CD14-positive monocyte (primary cell): ENCODE data around the gene NPAS3. TPM values are rescaled to one million over a fixed set of nuclear protein-coding genes. Genes with fewer than 3 reads are reported as not detected.

ENCODE experiments used
- DNase-seq, 3 donors: peaks; one replicate each; pipeline ENCODE4 v3.0.0-alpha.2; 2011 to 2022
- H2AFZ ChIP-seq: 2 replicates; pipeline ENCODE4 v1.6.0; 2012; ENCODE audit warnings: mild to moderate bottlenecking, low read depth, low read length, inconsistent platforms; ENCODE audit not compliant: insufficient read depth, poor library complexity, severe bottlenecking
- H3K27ac ChIP-seq, 2 donors: 1 replicate in 1 of 2; 2 replicates in 1 of 2; pipeline ENCODE4 v1.5.1; 2012 to 2013; ENCODE audit warnings: low read length in 2 of 2, control low read depth in 1 of 2, inconsistent platforms in 1 of 2, low read depth in 1 of 2, mild to moderate bottlenecking in 1 of 2
- H3K27me3 ChIP-seq, 2 donors: one replicate each; pipeline versions ENCODE4 v1.6.0 to v1.6.1; 2011 to 2013; ENCODE audit warnings: low read length in 2 of 2; ENCODE audit not compliant: control insufficient read depth in 2 of 2, insufficient read depth in 2 of 2
- H3K36me3 ChIP-seq, 2 donors: replicated peaks in 1 of 2; 1 replicate in 1 of 2; 2 replicates in 1 of 2; pipeline versions ENCODE4 v1.5.1 to v1.6.1; 2012 to 2013; ENCODE audit warnings: low read length in 2 of 2, control low read depth in 1 of 2, inconsistent platforms in 1 of 2, mild to moderate bottlenecking in 1 of 2; ENCODE audit not compliant: insufficient read depth in 2 of 2, control insufficient read depth in 1 of 2
- H3K4me1 ChIP-seq, 2 donors: 1 replicate in 1 of 2; 2 replicates in 1 of 2; pipeline versions ENCODE4 v1.5.1 to v1.6.1; 2012 to 2013; ENCODE audit warnings: low read length in 2 of 2, control low read depth in 1 of 2, inconsistent platforms in 1 of 2, mild to moderate bottlenecking in 1 of 2, moderate library complexity in 1 of 2; ENCODE audit not compliant: insufficient read depth in 2 of 2, control insufficient read depth in 1 of 2
- H3K4me2 ChIP-seq: replicated peaks from 2 replicates; pipeline ENCODE3; 2012; ENCODE audit warnings: low read length, moderate library complexity, mild to moderate bottlenecking; ENCODE audit not compliant: poor library complexity, severe bottlenecking; ENCODE audit errors: extremely low read depth
- H3K4me3 ChIP-seq, 3 experiments: fragments of 200-600 bp in 1 of 3; sonication (generic) in 1 of 3; replicated peaks in 1 of 3; 1 replicate in 2 of 3; 2 replicates in 1 of 3; pipeline ENCODE4 v1.5.1; 2011 to 2013; ENCODE audit warnings: low read length in 3 of 3, mild to moderate bottlenecking in 3 of 3, control low read depth in 2 of 3, low read depth in 2 of 3, inconsistent platforms in 1 of 3, moderate library complexity in 1 of 3
- H3K79me2 ChIP-seq: 2 replicates; pipeline ENCODE4 v1.6.0; 2012; ENCODE audit warnings: mild to moderate bottlenecking, control low read depth, inconsistent platforms, low read length, moderate library complexity; ENCODE audit not compliant: insufficient read depth
- H3K9ac ChIP-seq: 2 replicates; pipeline ENCODE4 v1.6.0; 2017; ENCODE audit warnings: low read length, mild to moderate bottlenecking; ENCODE audit not compliant: insufficient read depth, poor library complexity, severe bottlenecking
- H3K9me3 ChIP-seq, 2 donors: replicated peaks in 1 of 2; 1 replicate in 1 of 2; 2 replicates in 1 of 2; pipeline versions ENCODE4 v1.5.1 to v1.6.1; 2012 to 2013; ENCODE audit warnings: low read length in 2 of 2, control low read depth in 1 of 2; ENCODE audit not compliant: control insufficient read depth in 1 of 2, insufficient read depth in 1 of 2
- H4K20me1 ChIP-seq: 2 replicates; pipeline ENCODE4 v1.6.0; 2012; ENCODE audit warnings: mild to moderate bottlenecking, low read length, control low read depth, moderate library complexity; ENCODE audit not compliant: insufficient read depth
- H3K27ac Mint-ChIP-seq, 7 donors: one replicate each; pipeline ENCODE4 v1.8.0; 2020; ENCODE audit warnings: mild to moderate bottlenecking in 7 of 7, mixed read lengths in 7 of 7, moderate library complexity in 6 of 7, inconsistent platforms in 2 of 7
- H3K27me3 Mint-ChIP-seq, 3 donors: one replicate each; pipeline ENCODE4 v1.8.0; 2021 to 2022; ENCODE audit warnings: low read depth in 3 of 3, mild to moderate bottlenecking in 3 of 3, mixed read lengths in 3 of 3, moderate library complexity in 3 of 3, inconsistent platforms in 1 of 3
- H3K36me3 Mint-ChIP-seq, 2 donors: one replicate each; pipeline ENCODE4 v1.8.0; 2020; ENCODE audit warnings: mixed read lengths in 2 of 2, inconsistent platforms in 1 of 2, mild to moderate bottlenecking in 1 of 2
- H3K4me1 Mint-ChIP-seq: one replicate; pipeline ENCODE4 v1.8.0; 2020; ENCODE audit warnings: mild to moderate bottlenecking, mixed read lengths
- H3K4me3 Mint-ChIP-seq, 2 donors: one replicate each; pipeline ENCODE4 v1.8.0; 2020; ENCODE audit warnings: mild to moderate bottlenecking in 2 of 2, mixed read lengths in 2 of 2, moderate library complexity in 1 of 2
- H3K9me3 Mint-ChIP-seq, 7 donors: one replicate each; pipeline ENCODE4 v1.8.0; 2020 to 2022; ENCODE audit warnings: mixed read lengths in 7 of 7, mild to moderate bottlenecking in 6 of 7, moderate library complexity in 6 of 7, inconsistent platforms in 2 of 7
- WGBS: methylation state at CpG from one replicate; pipeline ENCODE4 v1.1.5; 2013; ENCODE audit warnings: missing lambda C conversion rate; ENCODE audit not compliant: insufficient coverage; 5-methylcytosine and 5-hydroxymethylcytosine counted together
- intact Hi-C, 2 donors: fragments of 100-400 bp; cut with micrococcal nuclease; formaldehyde crosslinking; loops; one replicate each; pipeline versions ENCODE4 v1.15.0 to v1.15.1; 2023
- polyA plus RNA-seq, 3 donors: library from polyadenylated mRNA; depleted of rRNA in 1 of 3; unstranded in 2 of 3; stranded (reverse) in 1 of 3; fragments of 300-500 nt in 2 of 3; fragments of >200 nt in 1 of 3; fragmentation: Illumina TruSeq in 2 of 3; gene quantifications; 1 replicate in 2 of 3; 2 replicates in 1 of 3; pipeline ENCODE4 v1.2.3, GENCODE V29; 2012 to 2021
- TF ChIP-seq, protein P1 (sequence below): fragments of 200-600 bp; IDR thresholded peaks from one replicate; pipeline ENCODE4 v1.8.0; 2022; ENCODE audit warnings: antibody characterized with exemption, mild to moderate bottlenecking

Gene NPAS3
- polyA plus RNA-seq, 3 donors: not detected

DNA sequence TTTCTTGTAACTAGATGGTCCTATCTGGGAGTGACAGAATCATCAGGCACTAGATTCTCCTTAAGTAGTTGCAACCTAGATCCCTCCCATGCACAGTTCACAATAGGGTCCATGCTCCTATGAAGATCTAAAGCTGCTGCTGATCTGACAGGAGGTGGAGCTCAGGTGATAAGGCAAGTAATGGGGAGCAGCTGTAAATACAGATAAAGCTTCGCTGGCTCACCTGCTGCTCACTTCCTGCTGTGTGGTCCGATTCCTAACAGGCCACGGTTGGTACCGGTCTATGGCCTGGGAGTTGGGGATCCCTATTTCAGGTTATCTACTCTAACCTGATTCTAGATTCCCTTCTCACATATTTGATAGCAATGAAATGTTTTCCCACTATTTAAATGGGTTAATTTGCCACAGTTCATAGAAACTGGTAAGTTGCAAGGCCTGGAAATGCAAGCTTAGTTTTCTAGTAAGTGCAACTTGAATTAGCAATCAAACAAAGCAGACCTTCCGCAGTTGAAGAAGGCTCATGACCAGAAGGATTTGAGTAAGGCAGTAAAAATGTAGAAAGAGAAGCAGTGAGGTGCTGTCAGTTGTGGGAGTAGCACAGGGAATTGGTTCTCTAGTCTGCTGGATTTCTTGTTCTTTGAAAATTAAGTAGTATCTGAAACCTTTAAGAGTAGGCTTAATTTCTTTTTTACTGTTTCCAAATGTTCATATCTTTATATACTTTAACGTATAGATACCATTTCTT, 679.9 kb downstream of the NPAS3 start:
- H3K9me3 ChIP-seq: no peaks in the 10 kb centered on the region
- intact Hi-C loops: no loop called here
- H4K20me1 ChIP-seq: no peaks in the 10 kb centered on the region
- H3K27me3 ChIP-seq: no peaks in the 10 kb centered on the region
- no peak overlapping the region for H2AFZ ChIP-seq
- Mint-ChIP-seq H3K27ac (no peak overlapping the region), H3K36me3 (no peaks in the 10 kb centered on the region), H3K9me3 (peaks cover 0 to 3% (median 1%) of the 10 kb centered on the region in 7 donors), H3K27me3 (peaks cover 0 to 1% (median 0%) of the 10 kb centered on the region in 3 donors), H3K4me1 (no peaks in the 10 kb centered on the region), H3K4me3 (no peak overlapping the region)
- no peak overlapping the region for H3K4me3 ChIP-seq
- H3K79me2 ChIP-seq: no peaks in the 10 kb centered on the region
- no peak overlapping the region for H3K4me2 ChIP-seq
- no peak for DNase-seq
- TF ChIP-seq, protein P1, sequence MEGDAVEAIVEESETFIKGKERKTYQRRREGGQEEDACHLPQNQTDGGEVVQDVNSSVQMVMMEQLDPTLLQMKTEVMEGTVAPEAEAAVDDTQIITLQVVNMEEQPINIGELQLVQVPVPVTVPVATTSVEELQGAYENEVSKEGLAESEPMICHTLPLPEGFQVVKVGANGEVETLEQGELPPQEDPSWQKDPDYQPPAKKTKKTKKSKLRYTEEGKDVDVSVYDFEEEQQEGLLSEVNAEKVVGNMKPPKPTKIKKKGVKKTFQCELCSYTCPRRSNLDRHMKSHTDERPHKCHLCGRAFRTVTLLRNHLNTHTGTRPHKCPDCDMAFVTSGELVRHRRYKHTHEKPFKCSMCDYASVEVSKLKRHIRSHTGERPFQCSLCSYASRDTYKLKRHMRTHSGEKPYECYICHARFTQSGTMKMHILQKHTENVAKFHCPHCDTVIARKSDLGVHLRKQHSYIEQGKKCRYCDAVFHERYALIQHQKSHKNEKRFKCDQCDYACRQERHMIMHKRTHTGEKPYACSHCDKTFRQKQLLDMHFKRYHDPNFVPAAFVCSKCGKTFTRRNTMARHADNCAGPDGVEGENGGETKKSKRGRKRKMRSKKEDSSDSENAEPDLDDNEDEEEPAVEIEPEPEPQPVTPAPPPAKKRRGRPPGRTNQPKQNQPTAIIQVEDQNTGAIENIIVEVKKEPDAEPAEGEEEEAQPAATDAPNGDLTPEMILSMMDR: no peak
- no peak overlapping the region for H3K27ac ChIP-seq
- H3K9ac ChIP-seq: no peak overlapping the region
- WGBS: 100% methylated on average over 2 of the region's 6 CpGs
- H3K36me3 ChIP-seq: no peaks in the 10 kb centered on the region
- H3K4me1 ChIP-seq: no peaks in the 10 kb centered on the region

DNA sequence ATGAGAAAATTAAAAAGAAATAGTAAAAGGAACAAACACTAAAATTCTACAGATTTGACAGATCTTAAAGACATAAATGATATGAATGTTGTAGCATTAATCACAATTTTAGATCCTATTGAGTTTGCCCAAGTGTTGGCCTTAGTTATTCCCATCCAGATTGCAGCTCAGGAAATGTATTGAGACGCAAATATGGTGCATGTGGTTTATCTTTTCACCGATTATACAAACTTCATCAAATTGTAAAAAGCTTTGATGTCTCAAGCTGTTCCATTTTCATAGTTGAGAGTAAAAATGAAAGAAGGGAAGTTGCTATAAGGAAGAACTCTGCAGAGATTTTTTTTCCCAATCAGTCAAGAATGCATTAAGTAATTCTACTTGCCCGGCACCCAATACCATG, 683.8 kb downstream of the NPAS3 start:
- H2AFZ ChIP-seq: no peak overlapping the region
- no peak overlapping the region for H3K9ac ChIP-seq
- H4K20me1 ChIP-seq: no peaks in the 10 kb centered on the region
- TF ChIP-seq, protein P1: no peak
- H3K79me2 ChIP-seq: no peaks in the 10 kb centered on the region
- no peaks in the 10 kb centered on the region for H3K36me3 ChIP-seq
- H3K9me3 Mint-ChIP-seq: peaks cover 0 to 2% (median 0%) of the 10 kb centered on the region in 7 donors
- no peak overlapping the region for H3K27ac Mint-ChIP-seq
- peaks cover 0 to 1% (median 0%) of the 10 kb centered on the region in 3 donors for H3K27me3 Mint-ChIP-seq
- no peak overlapping the region for H3K4me3 Mint-ChIP-seq
- H3K9me3 ChIP-seq: no peaks in the 10 kb centered on the region
- H3K36me3 Mint-ChIP-seq: no peaks in the 10 kb centered on the region
- DNase-seq: no peak
- H3K4me1 Mint-ChIP-seq: no peaks in the 10 kb centered on the region
- no peaks in the 10 kb centered on the region for H3K27me3 ChIP-seq
- intact Hi-C loops: no loop called here
- no peak overlapping the region for H3K4me3 ChIP-seq
- no CpG with 5 or more reads among the region's 3 CpGs for WGBS
- H3K4me1 ChIP-seq: no peaks in the 10 kb centered on the region
- no peak overlapping the region for H3K27ac ChIP-seq
- no peak overlapping the region for H3K4me2 ChIP-seq
